GM12873 (cell line): ENCODE results near the gene NBPF12.
"Not testable (repeated sequence)": the region's sequence is repeated elsewhere in the genome, so short reads cannot be mapped to it uniquely, and the experiment has no call there.

ENCODE experiments used
- CTCF ChIP-seq: IDR thresholded peaks from 2 replicates; pipeline ENCODE4 v1.5.1; 2012; ENCODE audit warnings: low read depth, mild to moderate bottlenecking, moderate library complexity, low read length, control low read depth; ENCODE audit not compliant: insufficient read depth; ENCODE audit errors: missing control alignments

Gene NBPF12

GRCh38 chr1:146938242-146938902, at the start of gene NBPF12:
TSS of gene NBPF12 (plus strand) at chr1:146938324. CDS start at chr1:146960144, 21,820 bp downstream.
- not testable (repeated sequence) for TF ChIP-seq CTCF

- peak; percentile 46 for TF ChIP-seq CTCF
These were observed 28.2 kb downstream of the NBPF12 start for GRCh38 chr1:146966351-146966750.

DNA sequence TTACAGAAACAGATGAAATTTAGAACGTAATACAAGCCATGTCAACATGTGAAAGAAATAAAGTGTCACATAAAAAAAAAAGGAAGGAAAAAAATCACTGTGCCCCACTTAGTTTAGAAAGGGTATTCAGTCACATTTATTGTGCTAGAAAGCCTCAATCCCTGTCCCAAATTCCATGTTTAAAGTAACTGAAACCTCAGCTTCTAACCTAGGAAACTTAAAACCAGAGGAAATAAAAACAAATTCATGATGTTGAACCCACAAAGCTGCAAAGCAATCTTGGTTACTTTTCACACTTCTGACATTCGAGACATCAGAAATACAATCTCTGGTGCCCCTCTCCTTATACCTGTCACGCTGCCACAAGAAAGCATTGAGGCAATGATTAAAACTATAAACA, 101.8 kb downstream of the NBPF12 start:
- no peak for TF ChIP-seq CTCF
